NT2/D1 (cell line): ENCODE measurements around the gene ZYX.

Experiments used
- SUZ12 ChIP-seq: IDR thresholded peaks from 2 replicates; pipeline ENCODE4 v1.6.1; 2011; ENCODE audit not compliant: insufficient read length, insufficient read depth; ENCODE audit errors: extremely low read depth
- YY1 ChIP-seq: IDR thresholded peaks from 2 replicates; pipeline ENCODE4 v1.6.1; 2011; ENCODE audit not compliant: insufficient read length, insufficient read depth
- ZNF274 ChIP-seq: IDR thresholded peaks from 2 replicates; pipeline ENCODE4 v1.6.1; 2011; ENCODE audit warnings: mild to moderate bottlenecking, low read depth, low read length

- TF ChIP-seq YY1 (no peak), ZNF274 (no peak), SUZ12 (no peak)
Observed at GRCh38 chr7:143395187-143396149, 14.3 kb downstream of the ZYX start.
